Neural cell (in vitro differentiated cells): Measurements from ENCODE around the gene OR56A4.

Source experiments
- CTCF ChIP-seq: fragments of 450-650 bp; IDR thresholded peaks from 2 replicates; pipeline ENCODE4 v1.5.1; 2014; ENCODE audit warnings: antibody characterized with exemption, mild to moderate bottlenecking, moderate library complexity; ENCODE audit not compliant: poor library complexity, severe bottlenecking
- EP300 ChIP-seq: fragments of 450-650 bp; conservative IDR thresholded peaks from 2 replicates; pipeline ENCODE4 v1.6.1; 2014; ENCODE audit warnings: antibody characterized with exemption, mild to moderate bottlenecking, moderate library complexity; ENCODE audit not compliant: poor library complexity, severe bottlenecking
- EZH2 ChIP-seq: fragments of 200-600, 300-800 bp; shearing (Covaris generic), sonication (generic); IDR thresholded peaks from 2 replicates; pipeline ENCODE4 v1.6.1; 2014; ENCODE audit warnings: antibody characterized with exemption, low read length, borderline replicate concordance, mild to moderate bottlenecking; ENCODE audit not compliant: insufficient read depth, poor library complexity, severe bottlenecking
- POLR2AphosphoS5 ChIP-seq: IDR thresholded peaks from 2 replicates; pipeline ENCODE4 v1.6.1; 2012
- RAD21 ChIP-seq: fragments of 450-650 bp; conservative IDR thresholded peaks from 2 replicates; pipeline ENCODE4 v1.6.1; 2014; ENCODE audit warnings: antibody characterized with exemption, mild to moderate bottlenecking, moderate library complexity

GRCh38 chr11:5966958-5967357 lies 39.8 kb downstream of the OR56A4 start:
- TF ChIP-seq EP300: no peak
- TF ChIP-seq EZH2: no peak
- TF ChIP-seq RAD21: no peak
- TF ChIP-seq CTCF: no peak
- no peak for TF ChIP-seq POLR2AphosphoS5
